Gastrocnemius medialis (tissue), 4 donors: ENCODE data around the gene KIF1A. TPM values are rescaled to one million over a fixed set of nuclear protein-coding genes. Genes with fewer than 3 reads are reported as not detected.

ENCODE experiments used
- ATAC-seq, 2 donors: fragments of 150-250 bp; one replicate each; pipeline ENCODE4 v1.9.1; 2016
- DNase-seq, 2 donors: peaks; one replicate each; pipeline ENCODE4 v3.0.0-alpha.2; 2019
- H3K27ac ChIP-seq, 4 donors: fragments of 200-600 bp; sonication (generic); 1 replicate in 1 of 4; 2 replicates in 3 of 4; pipeline ENCODE4 v1.5.1; 2016 to 2018; ENCODE audit warnings: mild to moderate bottlenecking in 2 of 4, moderate library complexity in 1 of 4
- H3K27me3 ChIP-seq, 3 donors: fragments of 200-600 bp; sonication (generic) in 2 of 3; 1 replicate in 1 of 3; 2 replicates in 2 of 3; pipeline versions ENCODE4 v1.5.1 to v1.6.0; 2016 to 2019; ENCODE audit warnings: mild to moderate bottlenecking in 1 of 3, moderate library complexity in 1 of 3
- H3K36me3 ChIP-seq, 2 donors: fragments of 200-600 bp; sonication (generic) in 1 of 2; one replicate each; pipeline ENCODE4 v1.5.1; 2017 to 2018
- H3K4me1 ChIP-seq, 2 donors: fragments of 200-600 bp; sonication (generic) in 1 of 2; one replicate each; pipeline ENCODE4 v1.5.1; 2016 to 2017; ENCODE audit warnings: mild to moderate bottlenecking in 2 of 2
- H3K4me3 ChIP-seq, 4 donors: fragments of 200-600 bp; sonication (generic) in 3 of 4; 1 replicate in 1 of 4; 2 replicates in 3 of 4; pipeline ENCODE4 v1.5.1; 2016 to 2019; ENCODE audit warnings: mild to moderate bottlenecking in 2 of 4
- H3K9me3 ChIP-seq, 3 donors: fragments of 200-600 bp; sonication (generic) in 2 of 3; 1 replicate in 1 of 3; 2 replicates in 2 of 3; pipeline ENCODE4 v1.5.1; 2016 to 2019
- CTCF ChIP-seq, 5 experiments: fragments of 450-650 bp in 3 of 5; fragments of 200-600 bp in 2 of 5; sonication (generic) in 2 of 5; IDR thresholded peaks in 4 of 5; conservative IDR thresholded peaks in 1 of 5; 1 replicate in 4 of 5; 2 replicates in 1 of 5; pipeline ENCODE4 v1.5.1; 2016 to 2019; ENCODE audit warnings: antibody characterized with exemption in 5 of 5, mild to moderate bottlenecking in 3 of 5, moderate library complexity in 3 of 5
- POLR2A ChIP-seq, 2 donors: fragments of 450-650 bp; IDR thresholded peaks; one replicate each; pipeline ENCODE4 v1.6.1; 2017; ENCODE audit warnings: antibody characterized with exemption in 2 of 2, mild to moderate bottlenecking in 2 of 2, moderate library complexity in 2 of 2
- in situ Hi-C, 4 donors: fragments of 200-750 bp; cut with MboI; loops; one replicate each; pipeline versions ENCODE4 v1.15.0 to v1.8.0; 2017; ENCODE audit warnings: low sequenced_read_pairs in 4 of 4
- intact Hi-C: fragments of 100-400 bp; cut with DNase I; formaldehyde crosslinking; loops from one replicate; pipeline ENCODE4 v1.15.1; 2023; ENCODE audit warnings: low total_unique reads
- total RNA-seq, 4 donors: library from RNA; depleted of rRNA; stranded (reverse); fragments of >200 nt; gene quantifications; one replicate each; pipeline versions ENCODE4 v1.1.0 to v1.2.3, GENCODE V29; 2016

Gene KIF1A
- total RNA-seq, 4 donors from 2014 or later: 0.05 to 0.33 (median 0.09) TPM; not detected in 1

GRCh38 chr2:240794178-240794721 is 25.8 kb downstream of the KIF1A start:
- Histone ChIP-seq H3K9me3 (no peaks in the 10 kb centered on the region), H3K4me3 (no peak overlapping the region), H3K27ac (no peak overlapping the region), H3K27me3 (peaks cover 6 to 15% (median 8%) of the 10 kb centered on the region in 3 donors), H3K4me1 (no peaks in the 10 kb centered on the region), H3K36me3 (no peaks in the 10 kb centered on the region)
- TF ChIP-seq POLR2A (IDR thresholded peaks at IDR 0.05) (no peak), CTCF (IDR thresholded peaks at IDR 0.05 in 4 of 5, conservative IDR thresholded peaks at IDR 0.05 in 1 of 5) (no peak)
- intact Hi-C loops (no loop called here), in situ Hi-C loops (no loop called here)
- no peak for DNase-seq
- no peak for ATAC-seq

- Histone ChIP-seq H3K27me3 (peaks cover 4 to 9% (median 6%) of the 10 kb centered on the region in 3 donors), H3K4me3 (no peak overlapping the region), H3K4me1 (no peaks in the 10 kb centered on the region), H3K27ac (no peak overlapping the region), H3K9me3 (no peaks in the 10 kb centered on the region), H3K36me3 (no peaks in the 10 kb centered on the region)
- in situ Hi-C loops: no loop called here
- ATAC-seq: no peak
- no peak for DNase-seq
- intact Hi-C loops: no loop called here
- no peak for TF ChIP-seq CTCF (IDR thresholded peaks at IDR 0.05 in 4 of 5, conservative IDR thresholded peaks at IDR 0.05 in 1 of 5)
- no peak for TF ChIP-seq POLR2A (IDR thresholded peaks at IDR 0.05)
These were observed 26.5 kb downstream of the KIF1A start for GRCh38 chr2:240793313-240794177.

GRCh38 chr2:240792629-240793312 is 27.2 kb downstream of the KIF1A start:
- intact Hi-C loops (no loop called here), in situ Hi-C loops (no loop called here)
- Histone ChIP-seq H3K4me3 (no peak overlapping the region), H3K27ac (no peak overlapping the region), H3K9me3 (no peaks in the 10 kb centered on the region), H3K36me3 (no peaks in the 10 kb centered on the region), H3K4me1 (no peaks in the 10 kb centered on the region), H3K27me3 (peaks cover 1 to 6% (median 4%) of the 10 kb centered on the region in 3 donors)
- no peak for DNase-seq
- TF ChIP-seq POLR2A (IDR thresholded peaks at IDR 0.05) (no peak), CTCF (IDR thresholded peaks at IDR 0.05 in 4 of 5, conservative IDR thresholded peaks at IDR 0.05 in 1 of 5) (no peak)
- no peak for ATAC-seq

GRCh38 chr2:240791821-240792628 is 28.0 kb downstream of the KIF1A start:
- no peak for DNase-seq
- H3K27ac ChIP-seq: no peak overlapping the region
- peaks cover 0 to under 1% (median 0%) of the 10 kb centered on the region in 3 donors for H3K27me3 ChIP-seq
- in situ Hi-C loops (no loop called here), intact Hi-C loops (no loop called here)
- no peaks in the 10 kb centered on the region for H3K4me1 ChIP-seq
- no peaks in the 10 kb centered on the region for H3K9me3 ChIP-seq
- no peak overlapping the region for H3K4me3 ChIP-seq
- TF ChIP-seq CTCF (IDR thresholded peaks at IDR 0.05 in 4 of 5, conservative IDR thresholded peaks at IDR 0.05 in 1 of 5) (no peak), POLR2A (IDR thresholded peaks at IDR 0.05) (no peak)
- ATAC-seq: no peak
- no peaks in the 10 kb centered on the region for H3K36me3 ChIP-seq
